ENCODE measurements around the gene PRR30. TPM values are rescaled to one million over a fixed set of nuclear protein-coding genes. Genes with fewer than 3 reads are reported as not detected.

PRR30 gene
- total RNA-seq, 6 experiments from 2014 or later = not detected

DNA sequence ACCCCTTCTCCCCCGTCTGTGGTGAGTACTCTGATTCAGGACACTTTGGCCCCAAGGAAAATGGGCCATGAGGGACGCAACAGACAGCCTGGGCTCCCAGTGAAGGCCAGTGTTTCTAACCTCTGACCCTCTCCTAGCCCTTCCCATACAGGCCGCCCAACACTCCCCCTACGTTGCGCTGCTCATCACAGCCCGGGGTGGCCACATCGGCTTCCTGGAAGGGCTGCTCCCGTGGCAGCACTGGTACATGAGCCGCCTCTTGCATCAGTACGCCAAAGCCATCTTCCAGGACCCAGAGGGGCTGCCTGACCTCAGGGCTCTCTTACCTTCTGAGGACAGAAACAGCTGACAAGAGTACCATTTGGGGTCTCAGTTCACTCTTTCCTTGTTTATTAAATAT lies 8.8 kb downstream of the PRR30 start:
- Mint-ChIP-seq H3K36me3 (ENCODE audit: low read depth) (peaks cover 7% of the 10 kb centered on the region; the same call in 1 of the 2 replicates), H3K4me1 (ENCODE audit: low read depth) (peaks cover 13% of the 10 kb centered on the region), H3K9me3 (no peaks in the 10 kb centered on the region), H3K4me3 (no peak overlapping the region), H3K27ac (no peak overlapping the region), H3K27me3 (ENCODE audit: insufficient read depth) (peaks cover 1% of the 10 kb centered on the region)
- TF ChIP-seq, protein P1, sequence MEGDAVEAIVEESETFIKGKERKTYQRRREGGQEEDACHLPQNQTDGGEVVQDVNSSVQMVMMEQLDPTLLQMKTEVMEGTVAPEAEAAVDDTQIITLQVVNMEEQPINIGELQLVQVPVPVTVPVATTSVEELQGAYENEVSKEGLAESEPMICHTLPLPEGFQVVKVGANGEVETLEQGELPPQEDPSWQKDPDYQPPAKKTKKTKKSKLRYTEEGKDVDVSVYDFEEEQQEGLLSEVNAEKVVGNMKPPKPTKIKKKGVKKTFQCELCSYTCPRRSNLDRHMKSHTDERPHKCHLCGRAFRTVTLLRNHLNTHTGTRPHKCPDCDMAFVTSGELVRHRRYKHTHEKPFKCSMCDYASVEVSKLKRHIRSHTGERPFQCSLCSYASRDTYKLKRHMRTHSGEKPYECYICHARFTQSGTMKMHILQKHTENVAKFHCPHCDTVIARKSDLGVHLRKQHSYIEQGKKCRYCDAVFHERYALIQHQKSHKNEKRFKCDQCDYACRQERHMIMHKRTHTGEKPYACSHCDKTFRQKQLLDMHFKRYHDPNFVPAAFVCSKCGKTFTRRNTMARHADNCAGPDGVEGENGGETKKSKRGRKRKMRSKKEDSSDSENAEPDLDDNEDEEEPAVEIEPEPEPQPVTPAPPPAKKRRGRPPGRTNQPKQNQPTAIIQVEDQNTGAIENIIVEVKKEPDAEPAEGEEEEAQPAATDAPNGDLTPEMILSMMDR (IDR thresholded peaks at IDR 0.05) = no peak
- DNase-seq = no peak

DNA sequence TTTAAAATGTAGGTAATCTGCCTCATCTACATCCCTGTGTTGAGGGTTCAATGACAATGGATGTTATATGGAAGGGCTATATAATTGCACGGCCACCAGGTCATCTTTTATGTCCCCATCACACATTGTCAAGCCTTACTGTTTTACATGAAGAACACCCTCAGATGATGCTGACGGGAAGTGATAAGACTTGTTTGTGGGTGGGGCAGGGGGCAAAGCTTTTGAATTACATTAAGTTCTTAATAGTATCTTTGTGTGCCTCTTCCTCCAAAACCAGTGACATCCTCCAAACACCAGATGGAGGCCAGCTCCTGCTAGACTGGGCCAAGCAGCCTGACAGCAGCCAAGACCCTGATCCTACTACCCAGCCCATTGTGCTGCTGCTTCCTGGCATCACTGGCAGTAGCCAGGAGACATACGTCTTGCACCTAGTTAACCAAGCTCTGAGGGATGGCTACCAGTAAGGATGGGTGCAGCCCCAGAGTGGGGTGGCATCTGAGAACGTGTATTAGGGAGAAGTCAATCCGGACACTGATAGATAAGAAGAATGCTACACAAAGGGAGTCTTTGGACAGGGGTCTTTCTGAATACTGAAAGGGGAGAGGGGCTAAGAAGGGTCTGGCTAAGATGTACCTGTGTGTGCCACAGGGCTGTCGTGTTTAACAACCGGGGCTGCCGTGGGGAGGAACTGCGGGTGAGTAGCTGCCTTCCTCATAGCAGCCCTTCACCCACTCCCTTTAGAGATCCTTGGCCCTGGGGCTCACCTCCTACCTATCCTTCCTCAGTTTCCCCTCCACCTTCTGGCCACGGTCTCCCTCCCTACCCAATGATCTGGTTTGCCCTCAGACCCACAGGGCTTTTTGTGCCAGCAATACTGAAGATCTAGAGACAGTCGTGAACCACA lies 10.3 kb downstream of the PRR30 start:
- H3K27me3 Mint-ChIP-seq (ENCODE audit: insufficient read depth) = peaks cover 8% of the 10 kb centered on the region
- TF ChIP-seq, protein P1 (IDR thresholded peaks at IDR 0.05) = no peak
- H3K27ac Mint-ChIP-seq = no peak overlapping the region
- H3K36me3 Mint-ChIP-seq (ENCODE audit: low read depth) = peaks cover 7% of the 10 kb centered on the region; the same call in 1 of the 2 replicates
- H3K4me3 Mint-ChIP-seq = no peak overlapping the region
- DNase-seq = no peak
- H3K9me3 Mint-ChIP-seq = no peaks in the 10 kb centered on the region
- peaks cover 13% of the 10 kb centered on the region for H3K4me1 Mint-ChIP-seq (ENCODE audit: low read depth)

DNA sequence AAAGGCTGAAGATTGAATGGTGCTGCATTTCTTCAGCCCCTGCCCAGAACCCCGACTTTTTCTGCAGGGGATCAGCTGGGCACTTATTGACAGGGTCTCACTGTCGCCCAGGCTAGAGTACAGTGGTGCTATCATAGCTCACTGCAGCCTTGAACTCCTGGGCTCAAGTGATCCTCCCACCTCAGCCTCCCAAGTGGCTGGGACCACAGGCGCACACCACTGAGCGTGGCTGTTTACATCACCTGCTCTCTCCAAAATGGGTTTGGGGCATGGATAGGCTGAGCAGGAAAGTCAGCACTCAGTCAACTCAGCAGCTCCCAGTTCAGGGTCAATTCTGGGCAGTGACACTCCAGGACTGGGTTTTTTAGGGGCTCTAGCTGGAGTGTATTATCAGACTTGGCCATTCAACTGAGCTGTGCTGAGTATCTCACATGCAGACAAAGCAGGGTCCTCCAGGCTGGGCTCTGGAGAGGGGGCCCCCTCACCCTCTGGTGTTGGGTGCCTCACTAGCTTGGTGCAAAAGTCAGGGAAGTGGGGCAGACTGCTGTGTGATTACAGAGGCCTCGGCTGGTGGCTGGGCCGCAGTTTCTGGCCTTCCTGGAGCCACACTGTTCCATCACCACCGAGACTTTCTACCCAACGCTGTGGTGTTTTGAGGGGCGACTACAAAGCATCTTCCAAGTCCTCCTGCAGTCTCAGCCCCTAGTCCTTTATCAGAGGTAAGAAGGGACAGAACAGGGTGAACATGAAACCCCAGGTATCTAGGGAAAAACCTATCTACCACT lies 11.1 kb downstream of the PRR30 start:
- DNase-seq = no peak
- H3K9me3 Mint-ChIP-seq = no peaks in the 10 kb centered on the region
- TF ChIP-seq, protein P1 (IDR thresholded peaks at IDR 0.05) = no peak
- no peak overlapping the region for H3K27ac Mint-ChIP-seq
- H3K27me3 Mint-ChIP-seq (ENCODE audit: insufficient read depth) = peaks cover 13% of the 10 kb centered on the region
- no peak overlapping the region for H3K4me3 Mint-ChIP-seq
- peaks cover 7% of the 10 kb centered on the region; the same call in 1 of the 2 replicates for H3K36me3 Mint-ChIP-seq (ENCODE audit: low read depth)
- peaks cover 4% of the 10 kb centered on the region for H3K4me1 Mint-ChIP-seq (ENCODE audit: low read depth)

DNA sequence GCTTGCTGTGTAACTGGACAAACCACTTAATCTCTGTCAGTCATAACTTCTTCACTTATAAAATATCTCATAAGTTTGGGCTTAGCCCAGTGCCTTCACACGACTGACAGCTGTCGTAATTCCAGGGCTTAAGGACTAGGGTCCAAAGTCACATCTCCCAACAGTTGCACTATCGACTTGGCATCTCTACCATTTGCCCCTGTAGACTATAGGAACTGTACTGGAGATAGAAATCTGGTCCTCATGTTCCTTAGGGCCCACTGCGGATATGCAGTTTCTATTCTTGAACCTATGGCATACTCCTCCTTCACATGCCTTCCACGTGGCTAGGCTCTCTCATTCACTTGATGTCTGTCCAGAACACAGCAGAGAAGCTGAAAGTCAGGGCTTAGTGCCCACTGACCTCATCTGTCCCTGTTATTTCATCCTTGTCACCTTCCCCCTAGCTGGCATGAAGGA lies 12.9 kb downstream of the PRR30 start:
- H3K27ac Mint-ChIP-seq = no peak overlapping the region
- peaks cover 26% of the 10 kb centered on the region for H3K27me3 Mint-ChIP-seq (ENCODE audit: insufficient read depth)
- TF ChIP-seq, protein P1 (IDR thresholded peaks at IDR 0.05) = no peak
- H3K36me3 Mint-ChIP-seq (ENCODE audit: low read depth) = peaks cover 6% of the 10 kb centered on the region; the same call in 1 of the 2 replicates
- no peak for DNase-seq
- no peaks in the 10 kb centered on the region for H3K4me1 Mint-ChIP-seq (ENCODE audit: low read depth)
- H3K4me3 Mint-ChIP-seq = no peak overlapping the region
- no peaks in the 10 kb centered on the region for H3K9me3 Mint-ChIP-seq

DNA sequence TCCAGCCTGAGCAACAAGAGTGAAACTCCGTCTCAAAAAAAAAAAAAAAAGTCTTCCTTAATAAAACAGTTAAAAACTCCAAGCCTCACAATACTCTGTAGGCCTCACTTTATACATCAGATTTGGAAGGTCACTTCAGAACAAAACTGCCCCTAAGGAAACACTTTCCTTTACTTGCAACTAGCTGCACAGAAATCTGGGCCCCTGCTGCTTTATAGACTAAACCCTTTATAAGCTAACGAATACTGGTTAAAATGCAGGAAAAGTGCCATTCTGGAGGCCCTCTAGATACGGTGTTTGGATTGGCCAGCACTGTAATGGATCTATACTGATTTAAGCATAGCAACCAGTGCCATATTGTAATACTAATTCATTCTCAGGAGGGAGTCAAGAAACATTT lies 14.1 kb downstream of the PRR30 start:
- H3K36me3 Mint-ChIP-seq (ENCODE audit: low read depth) = no peaks in the 10 kb centered on the region
- peaks cover 37% of the 10 kb centered on the region for H3K27me3 Mint-ChIP-seq (ENCODE audit: insufficient read depth)
- H3K9me3 Mint-ChIP-seq = no peaks in the 10 kb centered on the region
- H3K4me1 Mint-ChIP-seq (ENCODE audit: low read depth) = no peaks in the 10 kb centered on the region
- H3K27ac Mint-ChIP-seq = no peak overlapping the region
- no peak overlapping the region for H3K4me3 Mint-ChIP-seq
- no peak for DNase-seq
- TF ChIP-seq, protein P1 (IDR thresholded peaks at IDR 0.05) = no peak
